Ecto neural progenitor cell (in vitro differentiated cells): ENCODE results near the gene MYO5A.
"Not testable (repeated sequence)": the region's sequence is repeated elsewhere in the genome, so short reads cannot be mapped to it uniquely, and the experiment has no call there.

ENCODE experiments used
- DNase-seq: peaks from one replicate; pipeline ENCODE4 v3.0.0-alpha.2; 2018; ENCODE audit warnings: low spot score

The MYO5A gene

GRCh38 chr15:52419494-52419893, 109.2 kb downstream of the MYO5A start:
- DNase-seq, result no peak

- DNase-seq, result no peak
Observed at GRCh38 chr15:52417957-52418356, 110.7 kb downstream of the MYO5A start.

GRCh38 chr15:52417521-52417920, 111.2 kb downstream of the MYO5A start:
- no peak for DNase-seq

GRCh38 chr15:52416566-52416965, 112.1 kb downstream of the MYO5A start:
- not testable (repeated sequence) for DNase-seq

GRCh38 chr15:52415628-52416027, 113.1 kb downstream of the MYO5A start:
- no peak for DNase-seq

GRCh38 chr15:52414936-52415335, 113.7 kb downstream of the MYO5A start:
- no peak for DNase-seq

GRCh38 chr15:52408823-52409222, 119.9 kb downstream of the MYO5A start:
- no peak for DNase-seq

GRCh38 chr15:52407374-52407773, 121.3 kb downstream of the MYO5A start:
- DNase-seq, result no peak

GRCh38 chr15:52406601-52407000, 122.1 kb downstream of the MYO5A start:
- no peak for DNase-seq

GRCh38 chr15:52405856-52406255, 122.8 kb downstream of the MYO5A start:
- no peak for DNase-seq

- DNase-seq, result no peak
Observed at GRCh38 chr15:52397118-52397517, 131.6 kb downstream of the MYO5A start.

- DNase-seq, result no peak
Observed at GRCh38 chr15:52394118-52394517, 134.6 kb downstream of the MYO5A start.

- no peak for DNase-seq
Observed at GRCh38 chr15:52392008-52392687, 136.5 kb downstream of the MYO5A start.

GRCh38 chr15:52391069-52391468, 137.6 kb downstream of the MYO5A start:
- DNase-seq, result no peak

GRCh38 chr15:52385670-52386069, 143.0 kb downstream of the MYO5A start:
- no peak for DNase-seq

- DNase-seq, result no peak
Observed at GRCh38 chr15:52383100-52383588, 145.5 kb downstream of the MYO5A start.

- no peak for DNase-seq
Observed at GRCh38 chr15:52382647-52383046, 146.0 kb downstream of the MYO5A start.

GRCh38 chr15:52379395-52380106, 149.1 kb downstream of the MYO5A start:
- no peak for DNase-seq

GRCh38 chr15:52378746-52379394, 149.8 kb downstream of the MYO5A start:
- DNase-seq, result no peak

GRCh38 chr15:52370010-52370409, 158.7 kb downstream of the MYO5A start:
- no peak for DNase-seq

- DNase-seq, result no peak
Observed at GRCh38 chr15:52369455-52369854, 159.2 kb downstream of the MYO5A start.

GRCh38 chr15:52369030-52369429, 159.7 kb downstream of the MYO5A start:
- DNase-seq, result no peak

- no peak for DNase-seq
Observed at GRCh38 chr15:52368402-52368801, 160.3 kb downstream of the MYO5A start.
